PC-3 (cell line): ENCODE measurements around the gene MEI4. TPM values are rescaled to one million over a fixed set of nuclear protein-coding genes. Genes with fewer than 3 reads are reported as not detected.

Source experiments
- ATAC-seq: fragments of 200-7000 bp; cut with Tn5 transposase; 2 replicates; pipeline ENCODE4 v1.9.1; 2020; ENCODE audit warnings: mild to moderate bottlenecking, moderate library complexity
- BruUV-seq: library from RNA; stranded (reverse); fragments of 400-500 nt; replicated peaks from 2 replicates; lab custom pipeline; 2021; lab: Mats Ljungman, UMichigan
- CTCF ChIA-PET: fragments of 300-600 bp; sonication (Branson Sonifier 250); formaldehyde crosslinking; loops from one replicate; lab custom pipeline; 2022; ENCODE audit warnings: antibody characterized with exemption; lab: Charles Lee
- POLR2A ChIA-PET: fragments of 300-600 bp; sonication (Branson Sonifier 250); formaldehyde crosslinking; loops from one replicate; lab custom pipeline; 2022; ENCODE audit warnings: antibody characterized with exemption; ENCODE audit not compliant: unreplicated experiment; lab: Charles Lee
- DNase-seq: peaks from one replicate; pipeline ENCODE4 v3.0.0-alpha.2; 2015
- H2AFZ ChIP-seq: fragments of 300-600 bp; sonication (generic); 2 replicates; pipeline ENCODE4 v1.6.0; 2016; ENCODE audit warnings: antibody characterized with exemption, low read length
- H3F3A ChIP-seq: fragments of 300-600 bp; sonication (generic); one replicate; pipeline ENCODE4 v1.6.0; 2017; ENCODE audit warnings: antibody characterized with exemption, low read length, control low read depth, mild to moderate bottlenecking; ENCODE audit not compliant: unreplicated experiment
- H3K27ac ChIP-seq: fragments of 300-600 bp; sonication (generic); 2 replicates; pipeline ENCODE4 v1.5.1; 2016; ENCODE audit warnings: mild to moderate bottlenecking, low read length
- H3K27me3 ChIP-seq: fragments of 300-600 bp; sonication (generic); 2 replicates; pipeline ENCODE4 v1.6.1; 2016; ENCODE audit warnings: low read length, mixed read lengths
- H3K36me3 ChIP-seq: fragments of 300-600 bp; sonication (generic); 2 replicates; pipeline ENCODE4 v1.6.1; 2016; ENCODE audit warnings: low read depth, mixed run types, low read length, mixed read lengths
- H3K4me1 ChIP-seq: fragments of 300-600 bp; sonication (generic); 2 replicates; pipeline ENCODE4 v1.5.1; 2016; ENCODE audit warnings: low read length; ENCODE audit not compliant: insufficient read depth
- H3K4me2 ChIP-seq: fragments of 300-600 bp; sonication (generic); 2 replicates; pipeline ENCODE4 v1.6.0; 2016; ENCODE audit warnings: low read length
- H3K4me3 ChIP-seq: fragments of 300-600 bp; sonication (generic); 2 replicates; pipeline ENCODE4 v1.5.1; 2016; ENCODE audit warnings: mild to moderate bottlenecking, low read length, mixed read lengths
- H3K79me2 ChIP-seq: fragments of 300-600 bp; sonication (generic); 2 replicates; pipeline ENCODE4 v1.6.1; 2017; ENCODE audit warnings: low read length, mixed read lengths
- H3K9ac ChIP-seq: fragments of 300-600 bp; sonication (generic); 2 replicates; pipeline ENCODE4 v1.6.0; 2016; ENCODE audit warnings: mild to moderate bottlenecking, low read length
- H3K9me2 ChIP-seq: fragments of 300-600 bp; sonication (generic); replicated peaks from 2 replicates; pipeline ENCODE4 v1.6.1; 2016; ENCODE audit warnings: mixed run types, low read length, mixed read lengths
- H3K9me3 ChIP-seq: fragments of 300-600 bp; sonication (generic); 2 replicates; pipeline ENCODE4 v1.6.1; 2016; ENCODE audit warnings: low read length, mixed read lengths
- H4K20me1 ChIP-seq: fragments of 300-600 bp; sonication (generic); 2 replicates; pipeline ENCODE4 v1.6.1; 2016; ENCODE audit warnings: low read length, mixed read lengths
- EZH2 ChIP-seq: fragments of 300-600 bp; sonication (generic); IDR thresholded peaks from one replicate; pipeline ENCODE4 v1.6.1; 2017; ENCODE audit warnings: antibody characterized with exemption, mild to moderate bottlenecking, low read length; ENCODE audit not compliant: unreplicated experiment
- EZH2phosphoT487 ChIP-seq: fragments of 300-600 bp; sonication (generic); IDR thresholded peaks from 2 replicates; pipeline ENCODE4 v1.6.1; 2018; ENCODE audit warnings: mild to moderate bottlenecking, antibody characterized with exemption, low read length, borderline replicate concordance
- intact Hi-C: fragments of 100-400 bp; cut with micrococcal nuclease; formaldehyde crosslinking; loops from 2 replicates; pipeline ENCODE4 v1.9.0; 2023
- total RNA-seq: library from RNA; depleted of rRNA; stranded (reverse); fragments of >200 nt; gene quantifications from 2 replicates; pipeline ENCODE4 v1.2.3, GENCODE V29; 2014
- TF ChIP-seq, protein P1 (sequence below): fragments of 300-600 bp; sonication (generic); conservative IDR thresholded peaks from 2 replicates; pipeline ENCODE4 v1.5.1; 2017; ENCODE audit warnings: antibody characterized with exemption, low read depth, mild to moderate bottlenecking, low read length

The MEI4 gene
- total RNA-seq, 1 experiment from 2014 or later = not detected

DNA sequence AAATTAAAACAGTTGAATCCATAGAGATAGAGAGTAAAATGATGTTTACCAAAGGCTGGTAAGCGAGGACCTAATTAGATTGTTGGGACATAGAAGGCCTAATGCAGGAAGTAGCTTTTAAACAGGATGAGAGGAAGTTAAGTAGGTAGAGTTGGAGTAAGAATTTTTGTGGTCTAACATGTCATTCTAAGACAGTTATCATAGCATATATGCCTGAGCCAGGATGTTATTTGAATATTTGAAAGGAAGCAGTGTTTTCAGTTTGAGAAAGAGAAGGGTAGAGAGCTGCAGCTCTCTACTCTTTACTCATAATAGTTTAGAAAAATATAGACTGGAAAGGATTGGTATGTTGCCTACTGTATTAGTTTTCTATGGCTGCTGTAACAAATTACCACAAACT is 121.6 kb downstream of the MEI4 start:
- no peak overlapping the region for H3K4me3 ChIP-seq
- H4K20me1 ChIP-seq = no peaks in the 10 kb centered on the region
- BruUV-seq = no TSS peak
- ATAC-seq (no peak), DNase-seq (no peak)
- ChIA-PET POLR2A (no interaction called here), CTCF (no interaction called here)
- no peaks in the 10 kb centered on the region for H3K27me3 ChIP-seq
- TF ChIP-seq EZH2 (no peak), EZH2phosphoT487 (no peak)
- TF ChIP-seq, protein P1, sequence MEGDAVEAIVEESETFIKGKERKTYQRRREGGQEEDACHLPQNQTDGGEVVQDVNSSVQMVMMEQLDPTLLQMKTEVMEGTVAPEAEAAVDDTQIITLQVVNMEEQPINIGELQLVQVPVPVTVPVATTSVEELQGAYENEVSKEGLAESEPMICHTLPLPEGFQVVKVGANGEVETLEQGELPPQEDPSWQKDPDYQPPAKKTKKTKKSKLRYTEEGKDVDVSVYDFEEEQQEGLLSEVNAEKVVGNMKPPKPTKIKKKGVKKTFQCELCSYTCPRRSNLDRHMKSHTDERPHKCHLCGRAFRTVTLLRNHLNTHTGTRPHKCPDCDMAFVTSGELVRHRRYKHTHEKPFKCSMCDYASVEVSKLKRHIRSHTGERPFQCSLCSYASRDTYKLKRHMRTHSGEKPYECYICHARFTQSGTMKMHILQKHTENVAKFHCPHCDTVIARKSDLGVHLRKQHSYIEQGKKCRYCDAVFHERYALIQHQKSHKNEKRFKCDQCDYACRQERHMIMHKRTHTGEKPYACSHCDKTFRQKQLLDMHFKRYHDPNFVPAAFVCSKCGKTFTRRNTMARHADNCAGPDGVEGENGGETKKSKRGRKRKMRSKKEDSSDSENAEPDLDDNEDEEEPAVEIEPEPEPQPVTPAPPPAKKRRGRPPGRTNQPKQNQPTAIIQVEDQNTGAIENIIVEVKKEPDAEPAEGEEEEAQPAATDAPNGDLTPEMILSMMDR = no peak
- no peak overlapping the region for H2AFZ ChIP-seq
- no peak overlapping the region for H3K4me2 ChIP-seq
- H3K27ac ChIP-seq = no peak overlapping the region
- no peaks in the 10 kb centered on the region for H3K79me2 ChIP-seq
- H3K36me3 ChIP-seq = no peaks in the 10 kb centered on the region
- intact Hi-C loops = no loop called here
- no peaks in the 10 kb centered on the region for H3K4me1 ChIP-seq
- no peaks in the 10 kb centered on the region for H3K9me2 ChIP-seq
- no peak overlapping the region for H3K9ac ChIP-seq
- H3K9me3 ChIP-seq = no peaks in the 10 kb centered on the region
- no peaks in the 10 kb centered on the region for H3F3A ChIP-seq

DNA sequence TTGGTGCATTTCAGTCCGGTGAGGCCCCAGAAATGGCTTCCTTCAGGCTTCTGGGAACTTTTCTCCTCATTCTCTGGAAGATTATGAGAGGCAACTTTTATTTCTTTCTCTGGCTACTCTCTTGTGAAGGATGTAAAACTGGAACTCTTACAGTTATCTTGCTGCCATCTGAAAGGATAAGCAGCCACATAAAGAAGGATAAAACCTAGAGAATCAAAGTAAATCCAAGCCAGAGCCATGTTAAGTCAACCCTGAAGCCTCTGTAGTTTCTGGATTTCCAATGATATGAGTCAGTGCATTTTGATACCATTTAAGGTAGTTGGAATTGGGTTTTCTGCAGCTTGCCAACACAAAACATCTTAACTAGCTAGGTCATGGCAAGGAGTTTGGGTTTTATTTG is 123.6 kb downstream of the MEI4 start:
- DNase-seq = no peak
- Histone ChIP-seq H3K36me3 (no peaks in the 10 kb centered on the region), H3K27me3 (no peaks in the 10 kb centered on the region), H3K79me2 (no peaks in the 10 kb centered on the region), H3K4me3 (no peak overlapping the region), H3K9ac (no peak overlapping the region), H2AFZ (no peak overlapping the region), H3K9me3 (no peaks in the 10 kb centered on the region), H3K27ac (no peak overlapping the region), H4K20me1 (no peaks in the 10 kb centered on the region), H3K4me2 (no peak overlapping the region), H3K9me2 (no peaks in the 10 kb centered on the region), H3F3A (no peaks in the 10 kb centered on the region), H3K4me1 (no peaks in the 10 kb centered on the region)
- ChIA-PET POLR2A (no interaction called here), CTCF (no interaction called here)
- BruUV-seq = no TSS peak
- no peak for TF ChIP-seq EZH2
- TF ChIP-seq EZH2phosphoT487 = no peak
- TF ChIP-seq, protein P1 = no peak
- intact Hi-C loops = no loop called here
- ATAC-seq = no peak

DNA sequence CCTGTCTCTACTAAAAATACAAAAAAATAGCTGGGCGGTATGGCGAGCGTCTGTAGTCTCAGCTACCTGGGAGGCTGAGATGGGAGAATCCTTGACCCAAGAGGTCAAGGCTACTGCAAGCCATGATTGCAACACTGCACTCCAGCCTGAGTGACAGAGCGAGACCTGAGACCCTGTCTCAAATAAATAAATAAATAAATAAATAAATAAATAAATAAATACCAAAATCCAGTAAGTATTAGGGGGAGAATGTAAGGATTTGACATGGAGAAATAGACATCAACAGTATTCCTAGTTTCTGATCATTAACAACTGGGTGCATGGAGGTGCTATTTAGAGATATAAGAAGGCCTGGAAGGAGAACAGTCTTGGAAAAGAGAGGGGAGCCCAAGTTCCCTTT is 125.7 kb downstream of the MEI4 start:
- no peak overlapping the region for H3K4me3 ChIP-seq
- no peaks in the 10 kb centered on the region for H3K27me3 ChIP-seq
- H3K4me1 ChIP-seq = no peaks in the 10 kb centered on the region
- BruUV-seq = no TSS peak
- no peaks in the 10 kb centered on the region for H3K9me3 ChIP-seq
- H3K79me2 ChIP-seq = no peaks in the 10 kb centered on the region
- H3K9ac ChIP-seq = no peak overlapping the region
- TF ChIP-seq, protein P1 = no peak
- TF ChIP-seq EZH2 (no peak), EZH2phosphoT487 (no peak)
- ChIA-PET CTCF (no interaction called here), POLR2A (no interaction called here)
- no peaks in the 10 kb centered on the region for H3K9me2 ChIP-seq
- H2AFZ ChIP-seq = no peak overlapping the region
- no peak for DNase-seq
- H3K4me2 ChIP-seq = no peak overlapping the region
- H3F3A ChIP-seq = no peaks in the 10 kb centered on the region
- H3K27ac ChIP-seq = no peak overlapping the region
- H4K20me1 ChIP-seq = no peaks in the 10 kb centered on the region
- H3K36me3 ChIP-seq = no peaks in the 10 kb centered on the region
- no peak for ATAC-seq
- intact Hi-C loops = no loop called here
